Astrocyte of the spinal cord (primary cell): ENCODE data around the gene ITSN1.
A peak's percentile ranks its signal among the peaks of the same experiment; 100 is the strongest.

Experiments used
- DNase-seq: peaks from one replicate; pipeline ENCODE4 v3.0.0; 2011; ENCODE audit warnings: low read depth, low spot score
- H3K4me3 ChIP-seq: 2 replicates; pipeline ENCODE4 v1.5.1; 2011; ENCODE audit warnings: low read depth, mild to moderate bottlenecking, low read length, moderate library complexity
- in situ Hi-C: cut with HindIII; loops from 2 replicates; pipeline ENCODE4 v1.10.0; 2017; ENCODE audit warnings: low sequenced_read_pairs
- TF ChIP-seq, protein P1 (sequence below): IDR thresholded peaks from 2 replicates; pipeline ENCODE4 v1.5.1; 2012; ENCODE audit warnings: low read depth, mild to moderate bottlenecking, low read length, inconsistent platforms

The ITSN1 gene

DNA sequence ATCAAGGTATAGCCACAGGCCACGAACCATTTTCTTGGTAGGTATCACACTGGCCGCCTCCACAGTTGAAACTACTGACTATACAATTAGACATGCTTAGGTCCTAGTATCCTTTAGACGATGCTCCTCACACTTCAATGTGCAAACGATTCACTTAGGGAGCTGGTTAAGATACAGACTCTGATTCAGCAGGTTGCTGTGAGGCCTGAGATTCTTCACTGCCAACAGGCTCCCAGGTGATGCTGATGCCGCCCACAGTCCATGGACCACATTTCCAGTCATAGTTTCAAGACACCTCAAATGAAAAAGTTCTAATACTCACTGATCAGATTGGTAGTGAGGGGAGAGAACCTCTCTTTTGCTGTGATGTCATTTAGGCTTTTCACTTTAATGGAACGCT lies 266.5 kb downstream of the ITSN1 start:
- in situ Hi-C loops, result no loop called here
- TF ChIP-seq, protein P1, sequence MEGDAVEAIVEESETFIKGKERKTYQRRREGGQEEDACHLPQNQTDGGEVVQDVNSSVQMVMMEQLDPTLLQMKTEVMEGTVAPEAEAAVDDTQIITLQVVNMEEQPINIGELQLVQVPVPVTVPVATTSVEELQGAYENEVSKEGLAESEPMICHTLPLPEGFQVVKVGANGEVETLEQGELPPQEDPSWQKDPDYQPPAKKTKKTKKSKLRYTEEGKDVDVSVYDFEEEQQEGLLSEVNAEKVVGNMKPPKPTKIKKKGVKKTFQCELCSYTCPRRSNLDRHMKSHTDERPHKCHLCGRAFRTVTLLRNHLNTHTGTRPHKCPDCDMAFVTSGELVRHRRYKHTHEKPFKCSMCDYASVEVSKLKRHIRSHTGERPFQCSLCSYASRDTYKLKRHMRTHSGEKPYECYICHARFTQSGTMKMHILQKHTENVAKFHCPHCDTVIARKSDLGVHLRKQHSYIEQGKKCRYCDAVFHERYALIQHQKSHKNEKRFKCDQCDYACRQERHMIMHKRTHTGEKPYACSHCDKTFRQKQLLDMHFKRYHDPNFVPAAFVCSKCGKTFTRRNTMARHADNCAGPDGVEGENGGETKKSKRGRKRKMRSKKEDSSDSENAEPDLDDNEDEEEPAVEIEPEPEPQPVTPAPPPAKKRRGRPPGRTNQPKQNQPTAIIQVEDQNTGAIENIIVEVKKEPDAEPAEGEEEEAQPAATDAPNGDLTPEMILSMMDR, result no peak
- DNase-seq, result no peak
- H3K4me3 ChIP-seq, result no peak overlapping the region

DNA sequence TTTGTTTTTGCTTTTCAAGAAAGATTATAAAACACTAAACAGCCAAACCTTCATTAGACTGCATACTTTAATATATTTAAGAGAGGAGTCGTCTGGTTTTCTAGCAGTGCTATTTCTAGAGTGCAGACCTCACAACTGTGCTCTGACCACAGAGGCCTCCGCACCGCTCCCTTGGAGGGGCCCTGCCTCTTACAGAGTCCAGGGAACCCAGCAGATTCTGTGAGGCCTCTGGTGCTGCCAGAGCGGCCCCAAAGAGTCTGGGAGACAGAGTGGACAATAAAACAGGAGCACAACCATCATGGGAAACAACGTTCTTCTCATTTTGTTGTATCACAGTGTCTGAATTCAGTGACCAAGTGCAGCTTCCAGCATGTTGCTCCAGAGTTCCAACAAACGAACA lies 267.5 kb downstream of the ITSN1 start:
- TF ChIP-seq, protein P1, result no peak
- in situ Hi-C loops, result no loop called here
- H3K4me3 ChIP-seq, result no peak overlapping the region
- no peak for DNase-seq

DNA sequence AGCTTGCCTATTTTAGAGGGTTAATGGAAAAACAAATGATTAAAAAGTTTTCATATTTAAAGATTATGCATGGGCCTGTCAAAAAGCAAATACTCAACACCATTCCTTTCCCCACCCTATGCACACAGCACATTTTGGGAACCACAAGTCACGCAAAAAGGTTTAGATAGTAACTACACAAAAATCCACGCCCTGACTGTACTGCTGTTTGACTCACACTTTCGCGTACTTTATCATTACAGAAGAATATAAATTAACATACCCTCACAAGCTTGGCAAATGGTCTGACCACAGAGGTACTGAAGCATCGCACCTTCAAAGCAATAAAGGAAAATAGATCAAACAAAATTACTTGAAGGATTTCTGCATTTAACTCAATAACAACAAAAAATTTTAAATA lies 271.9 kb downstream of the ITSN1 start:
- H3K4me3 ChIP-seq, result no peak overlapping the region

DNA sequence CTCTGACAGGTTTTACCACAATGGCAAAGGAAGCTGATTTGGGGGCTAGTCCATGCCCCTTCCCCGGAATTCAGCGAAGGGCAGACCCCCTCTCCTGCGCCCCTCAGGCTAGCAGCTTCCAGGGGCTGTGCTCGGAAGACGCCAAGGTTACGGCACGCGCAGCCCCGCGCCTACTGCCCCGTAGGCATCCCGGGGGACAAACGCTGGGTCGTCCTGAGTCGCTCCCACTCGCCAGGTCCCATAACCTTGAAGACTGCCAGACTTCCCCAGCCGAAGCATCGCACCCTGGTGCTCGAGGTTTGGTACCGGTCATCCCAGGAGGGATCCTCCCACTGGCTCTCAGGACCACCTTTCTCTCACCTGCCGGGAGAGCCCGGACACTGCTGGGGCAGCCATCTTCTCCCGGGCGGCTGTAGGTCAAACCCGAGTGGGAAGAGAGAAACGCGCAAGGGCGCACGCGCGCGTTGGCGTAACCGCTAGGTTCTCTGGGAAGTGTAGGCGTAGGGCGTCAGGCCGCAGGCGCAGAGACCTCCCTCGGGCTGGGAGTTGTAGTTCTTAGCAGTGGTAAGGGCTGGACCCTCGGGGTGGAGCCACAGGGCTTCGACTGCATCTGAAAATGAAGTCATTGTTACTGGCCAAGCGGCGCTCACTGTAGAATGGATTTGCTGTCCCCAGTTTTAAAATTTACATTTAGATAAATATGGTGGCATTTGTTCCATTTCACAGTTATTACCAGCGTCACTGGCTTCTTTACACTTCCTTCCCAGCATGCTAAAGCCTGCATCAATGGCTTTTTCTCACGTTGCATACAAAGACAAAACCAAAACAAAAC lies 273.3 kb downstream of the ITSN1 start, which contains the start of gene ATP5PO:
ATP5PO (minus strand) TSS at position 437 of the 832 bp plus-strand sequence; CDS start at position 396, 41 bp downstream.
- TF ChIP-seq, protein P1, result no peak
- in situ Hi-C loops, result no loop called here

More for the DNA sequence above, 271.9 kb downstream of the ITSN1 start:
- TF ChIP-seq, protein P1, result no peak
- in situ Hi-C loops, result no loop called here
- DNase-seq, result no peak

DNA sequence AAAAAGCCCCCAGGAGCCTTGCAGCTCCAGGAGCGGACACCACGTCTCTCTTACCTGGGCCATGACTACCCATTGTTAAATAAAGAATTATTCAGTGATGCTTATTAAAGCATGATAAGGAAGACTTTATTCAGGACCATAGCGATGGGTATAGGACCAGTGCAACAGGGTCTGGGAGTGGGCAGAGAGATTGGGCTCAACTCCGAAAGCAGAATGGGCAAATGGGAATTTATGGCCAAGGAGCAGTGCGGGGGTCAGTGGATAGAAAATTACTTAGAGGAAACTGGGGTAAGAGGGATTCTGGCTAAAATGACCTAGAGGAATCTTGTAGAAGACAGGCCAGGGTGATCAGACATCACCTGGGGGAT lies 273.9 kb downstream of the ITSN1 start:
- in situ Hi-C loops, result no loop called here
- TF ChIP-seq, protein P1, result no peak
- peak overlapping the region; percentile 100 for H3K4me3 ChIP-seq
- DNase-seq, result no peak

More for the DNA sequence above, 273.3 kb downstream of the ITSN1 start, which contains the start of gene ATP5PO:
- DNase-seq, result peak; percentile 98
- H3K4me3 ChIP-seq, result peak within 1 kb of the TSS; percentile 100

DNA sequence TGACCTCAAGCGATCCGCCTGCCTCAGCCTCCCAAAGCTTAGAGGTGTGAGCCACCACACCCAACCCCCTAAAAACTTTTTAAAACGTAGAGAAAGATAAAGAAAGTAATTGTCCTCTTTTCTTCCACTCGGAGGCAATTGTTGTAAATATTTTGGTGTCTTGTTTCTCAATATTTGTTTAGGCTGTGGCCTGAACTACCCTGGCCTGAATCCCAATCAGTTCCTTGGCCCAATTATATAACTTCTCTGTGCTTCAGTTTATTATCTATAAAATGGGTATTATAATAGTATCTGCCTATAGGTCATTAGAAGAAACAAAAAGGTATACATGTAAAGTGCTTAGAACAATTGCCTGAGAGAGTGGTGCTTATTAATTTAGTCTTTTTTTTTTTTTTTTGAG lies 275.1 kb downstream of the ITSN1 start:
- H3K4me3 ChIP-seq, result no peak overlapping the region

More for the DNA sequence above, 275.1 kb downstream of the ITSN1 start:
- no peak for DNase-seq
- in situ Hi-C loops, result no loop called here
- TF ChIP-seq, protein P1, result no peak
